A549 (cell line): Measurements from ENCODE around the gene PLCB4. TPM values are rescaled to one million over a fixed set of nuclear protein-coding genes. Genes with fewer than 3 reads are reported as not detected.
A peak's percentile ranks its signal among the peaks of the same experiment; 100 is the strongest.

Source experiments
- ATAC-seq, 2 experiments: fragments of 200-7000 bp in 1 of 2; fragments of >200 bp in 1 of 2; cut with Nextera tagmentation in 1 of 2; cut with Tn5 transposase in 1 of 2; 3 replicates each; pipeline versions ENCODE4 v1.8.0 to v1.9.1; 2018 to 2020; ENCODE audit warnings: mild to moderate bottlenecking in 1 of 2, moderate library complexity in 1 of 2
- CTCF ChIA-PET: fragments of 300-600 bp; sonication (Branson Sonifier 250); formaldehyde crosslinking; extraction: SDS; loops from one replicate; lab custom pipeline; 2021; ENCODE audit warnings: antibody characterized with exemption, inconsistent platforms; lab: Yijun Ruan, JAX
- POLR2A ChIA-PET: fragments of 350-600 bp; formaldehyde crosslinking; extraction: SDS; loops from one replicate; lab custom pipeline; 2021; ENCODE audit warnings: antibody characterized with exemption, inconsistent platforms; lab: Yijun Ruan, JAX
- DNase-seq, 2 experiments: peaks; one replicate each; pipeline versions ENCODE4 v3.0.0 to v3.0.0-alpha.2; 2011 to 2016; ENCODE audit warnings: low read depth in 1 of 2, low spot score in 1 of 2
- FAIRE-seq: peaks from 2 replicates; lab custom pipeline; 2011; peaks lifted over from hg19 to GRCh38; lab: Jason Lieb, UNC
- H3K27ac ChIP-seq, 2 experiments: fragments of >200 bp; sonication (Bioruptor Twin); formaldehyde crosslinking; 3 replicates each; pipeline ENCODE4 v1.5.1; 2016 to 2017
- H3K4me1 ChIP-seq: fragments of >200 bp; sonication (Bioruptor Twin); formaldehyde crosslinking; 3 replicates; pipeline ENCODE4 v1.6.1; 2016
- H3K4me2 ChIP-seq: fragments of >200 bp; sonication (Bioruptor Twin); formaldehyde crosslinking; 3 replicates; pipeline ENCODE4 v1.6.1; 2016
- H3K4me3 ChIP-seq: fragments of >200 bp; sonication (Bioruptor Twin); formaldehyde crosslinking; 3 replicates; pipeline ENCODE4 v1.5.1; 2016
- H3K9me3 ChIP-seq: fragments of >200 bp; sonication (Bioruptor Twin); formaldehyde crosslinking; 3 replicates; pipeline ENCODE4 v1.6.1; 2016
- BHLHE40 ChIP-seq: IDR thresholded peaks from 2 replicates; pipeline ENCODE4 v1.6.1; 2012; ENCODE audit warnings: low read depth, low read length, inconsistent platforms
- CBX8 ChIP-seq: fragments of 200-600 bp; sonication (generic); IDR thresholded peaks from 2 replicates; pipeline ENCODE4 v1.6.1; 2016
- CHD2 ChIP-seq: fragments of 150-350 bp; IDR thresholded peaks from 2 replicates; pipeline ENCODE4 v1.6.1; 2014; ENCODE audit warnings: low read length; ENCODE audit not compliant: partially characterized antibody
- EHMT2 ChIP-seq: fragments of 200-600 bp; sonication (generic); IDR thresholded peaks from 2 replicates; pipeline ENCODE4 v1.6.1; 2016; ENCODE audit warnings: antibody characterized with exemption, low read depth, mild to moderate bottlenecking, moderate library complexity
- HDAC2 ChIP-seq: fragments of 200-600 bp; sonication (generic); IDR thresholded peaks from 2 replicates; pipeline ENCODE4 v1.6.1; 2016
- HEYL ChIP-seq: fragments of 250-450 bp; sonication (Bioruptor Pico); IDR thresholded peaks from 2 replicates; pipeline ENCODE4 v1.8.0; 2021; ENCODE audit warnings: mild to moderate bottlenecking, moderate library complexity
- PHF8 ChIP-seq: fragments of 200-600 bp; sonication (generic); IDR thresholded peaks from 2 replicates; pipeline ENCODE4 v1.6.1; 2016; ENCODE audit warnings: low read depth, mild to moderate bottlenecking, antibody characterized with exemption, moderate library complexity, borderline replicate concordance
- POLR2AphosphoS2 ChIP-seq: conservative IDR thresholded peaks from 2 replicates; pipeline ENCODE4 v1.6.1; 2012; ENCODE audit warnings: low read length, improper control_type of control experiment, inconsistent platforms
- RAD21 ChIP-seq, 2 experiments: fragments of >200 bp in 1 of 2; sonication (Bioruptor Twin) in 1 of 2; formaldehyde crosslinking in 1 of 2; IDR thresholded peaks in 1 of 2; conservative IDR thresholded peaks in 1 of 2; 2 replicates in 1 of 2; 3 replicates in 1 of 2; pipeline ENCODE4 v1.6.1; 2012 to 2018; ENCODE audit warnings: inconsistent platforms in 1 of 2
- RARB ChIP-seq: fragments of 250-450 bp; sonication (Bioruptor Pico); IDR thresholded peaks from 2 replicates; pipeline ENCODE4 v1.8.0; 2021; ENCODE audit warnings: mild to moderate bottlenecking, moderate library complexity
- RNF2 ChIP-seq: fragments of 200-600 bp; sonication (generic); IDR thresholded peaks from 2 replicates; pipeline ENCODE4 v1.6.1; 2016; ENCODE audit warnings: low read depth, mild to moderate bottlenecking, antibody characterized with exemption, moderate library complexity, borderline replicate concordance
- SMC3 ChIP-seq: fragments of >200 bp; sonication (Bioruptor Twin); formaldehyde crosslinking; IDR thresholded peaks from 3 replicates; pipeline ENCODE4 v1.6.1; 2018; ENCODE audit warnings: inconsistent platforms
- TP53 ChIP-seq: fragments of 250-450 bp; sonication (Bioruptor Pico); IDR thresholded peaks from 2 replicates; pipeline ENCODE4 v1.5.0; 2021; ENCODE audit warnings: mild to moderate bottlenecking, moderate library complexity
- ZC3H11A ChIP-seq: fragments of 450-650 bp; IDR thresholded peaks from 2 replicates; pipeline ENCODE4 v1.6.1; 2014; ENCODE audit warnings: antibody characterized with exemption, mild to moderate bottlenecking
- WGBS: methylation state at CpG from one replicate; pipeline ENCODE4 v1.1.6; 2017; ENCODE audit errors: missing lambda C conversion rate; 5-methylcytosine and 5-hydroxymethylcytosine counted together
- polyA plus RNA-seq, 4 experiments: library from polyadenylated mRNA; depleted of rRNA in 3 of 4; stranded (reverse); fragments of >200 nt; fragmentation: RNase III in 1 of 4; extraction: RNeasy Plus Mini Kit Qiagen cat#74134 plus additional on column Dnase treatment in 1 of 4; gene quantifications; 2 replicates in 3 of 4; 3 replicates in 1 of 4; pipeline ENCODE4 v1.2.3, GENCODE V29; 2011 to 2017
- TF ChIP-seq, protein P1 (sequence below): fragments of 450-650 bp; IDR thresholded peaks from 2 replicates; pipeline ENCODE4 v1.6.1; 2014; ENCODE audit warnings: antibody characterized with exemption
- TF ChIP-seq, protein P2 (sequence below): fragments of >200 bp; sonication (Bioruptor Twin); formaldehyde crosslinking; IDR thresholded peaks from 2 replicates; pipeline ENCODE4 v1.6.1; 2016
- TF ChIP-seq, protein P3 (sequence below): fragments of >200 bp; sonication (Bioruptor Twin); formaldehyde crosslinking; IDR thresholded peaks from 3 replicates; pipeline ENCODE4 v1.5.1; 2016

The PLCB4 gene
- polyA plus RNA-seq, 2 of the 4 experiments (the other 2 are of a cell fraction) = 17.1 to 32.1 TPM

DNA sequence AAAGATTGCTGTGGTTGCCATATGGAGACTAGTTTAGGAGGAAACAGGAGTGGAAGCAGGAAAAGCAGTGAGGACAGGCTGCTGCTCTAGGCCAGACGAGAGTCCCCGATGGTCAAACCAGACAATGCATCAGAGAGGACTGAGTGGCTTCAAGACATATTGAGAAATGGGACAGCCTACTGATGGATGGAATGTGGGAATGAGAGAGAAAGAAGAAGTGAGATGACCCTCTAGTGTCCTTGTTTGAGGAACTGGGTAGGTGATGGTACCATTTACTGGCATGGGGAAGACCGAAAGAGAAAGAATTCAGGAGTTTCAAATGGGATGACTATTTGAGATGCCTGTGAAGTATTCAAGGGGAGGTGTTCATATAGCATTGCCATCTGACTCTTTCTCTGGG is 333.7 kb downstream of the PLCB4 start (continued):
- TF ChIP-seq, protein P1, sequence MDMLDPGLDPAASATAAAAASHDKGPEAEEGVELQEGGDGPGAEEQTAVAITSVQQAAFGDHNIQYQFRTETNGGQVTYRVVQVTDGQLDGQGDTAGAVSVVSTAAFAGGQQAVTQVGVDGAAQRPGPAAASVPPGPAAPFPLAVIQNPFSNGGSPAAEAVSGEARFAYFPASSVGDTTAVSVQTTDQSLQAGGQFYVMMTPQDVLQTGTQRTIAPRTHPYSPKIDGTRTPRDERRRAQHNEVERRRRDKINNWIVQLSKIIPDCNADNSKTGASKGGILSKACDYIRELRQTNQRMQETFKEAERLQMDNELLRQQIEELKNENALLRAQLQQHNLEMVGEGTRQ = no peak
- no peak for TF ChIP-seq BHLHE40
- TF ChIP-seq, protein P2, sequence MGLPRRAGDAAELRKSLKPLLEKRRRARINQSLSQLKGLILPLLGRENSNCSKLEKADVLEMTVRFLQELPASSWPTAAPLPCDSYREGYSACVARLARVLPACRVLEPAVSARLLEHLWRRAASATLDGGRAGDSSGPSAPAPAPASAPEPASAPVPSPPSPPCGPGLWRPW = no peak

DNA sequence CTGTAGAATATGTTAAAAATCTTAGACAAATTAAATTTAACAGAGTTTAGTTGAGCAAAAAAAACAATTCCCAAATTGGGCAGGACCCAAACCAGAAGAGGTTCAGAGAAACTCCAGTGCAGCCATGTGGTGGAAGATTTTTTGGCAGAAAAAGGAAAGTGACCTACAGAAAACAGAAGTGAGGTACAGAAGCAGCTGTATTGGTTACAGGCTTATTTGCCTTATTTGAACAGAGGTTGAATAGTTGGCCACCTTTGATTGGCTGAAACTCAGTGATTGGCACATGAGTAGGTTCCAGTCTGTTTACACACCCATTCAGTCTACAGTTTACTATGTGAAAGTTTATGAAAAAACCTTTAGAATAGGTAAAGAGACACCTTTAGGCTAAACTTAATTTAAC is 334.6 kb downstream of the PLCB4 start:
- no peak overlapping the region for H3K4me2 ChIP-seq
- ChIA-PET POLR2A (no interaction called here), CTCF (interaction anchor here (1.2 kb wide), 1 partner anchor 10 kb away, joined by 4 read pairs; no protein-coding TSS in a partner anchor)
- no peak for ATAC-seq
- no peak for FAIRE-seq
- H3K4me1 ChIP-seq = no peaks in the 10 kb centered on the region; the same call in 1 of the 3 replicates
- TF ChIP-seq RNF2 (no peak), CHD2 (no peak), RARB (CRISPR knock-in tag) (no peak), ZC3H11A (no peak), PHF8 (no peak), EHMT2 (no peak), CBX8 (no peak), HEYL (no peak), TP53 (no peak)
- TF ChIP-seq, protein P2 = no peak
- no peaks in the 10 kb centered on the region for H3K9me3 ChIP-seq
- DNase-seq = no peak
- no peak overlapping the region for H3K4me3 ChIP-seq
- H3K27ac ChIP-seq = no peak overlapping the region

DNA sequence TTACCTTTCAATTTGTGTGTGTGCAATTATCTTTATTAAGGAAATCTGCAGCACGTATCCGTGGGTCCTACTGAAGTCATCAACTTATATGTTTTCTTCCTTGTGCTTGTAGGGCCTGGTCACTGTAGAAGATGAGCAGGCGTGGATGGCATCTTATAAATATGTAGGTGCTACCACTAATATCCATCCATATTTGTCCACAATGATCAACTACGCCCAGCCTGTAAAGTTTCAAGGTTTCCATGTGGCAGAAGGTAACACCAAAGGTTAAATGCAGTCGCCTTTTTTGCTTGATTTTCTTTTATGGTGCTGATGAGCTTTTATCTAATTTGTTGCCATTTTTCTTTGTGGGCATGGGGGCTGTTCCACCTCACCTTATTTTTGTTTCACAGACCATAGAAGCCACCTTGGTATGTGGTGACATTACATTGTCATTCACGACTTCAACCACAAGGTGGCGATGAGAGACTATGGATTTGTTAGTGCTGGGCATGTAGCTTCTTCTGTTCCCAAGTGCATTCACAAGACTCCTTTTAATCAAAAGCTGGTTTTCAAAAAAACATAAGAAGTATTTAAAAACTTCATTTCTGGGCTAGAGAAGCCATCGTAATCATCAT is 339.0 kb downstream of the PLCB4 start:
- ATAC-seq = peak; percentile 94 to 97
- Histone ChIP-seq H3K4me3 (no peak overlapping the region), H3K27ac (no peak overlapping the region), H3K9me3 (no peaks in the 10 kb centered on the region), H3K4me2 (no peak overlapping the region), H3K4me1 (peaks cover 16% of the 10 kb centered on the region; the same call in 2 of the 3 replicates)
- POLR2A ChIA-PET = interaction anchor here (1.5 kb wide), 1 partner anchor 202 kb away, joined by 16 read pairs; no protein-coding TSS in a partner anchor
- DNase-seq = peak; percentile 71 to 77
- FAIRE-seq = peak; percentile 99
- WGBS = 38% methylated on average over 8 of the region's 8 CpGs
- CTCF ChIA-PET = interaction anchor here (0.6 to 11.9 kb wide), 98 partner anchors 11 to 1860 kb away, joined by 3 to 385 read pairs (median 4); no protein-coding TSS in a partner anchor
- TF ChIP-seq, protein P3, sequence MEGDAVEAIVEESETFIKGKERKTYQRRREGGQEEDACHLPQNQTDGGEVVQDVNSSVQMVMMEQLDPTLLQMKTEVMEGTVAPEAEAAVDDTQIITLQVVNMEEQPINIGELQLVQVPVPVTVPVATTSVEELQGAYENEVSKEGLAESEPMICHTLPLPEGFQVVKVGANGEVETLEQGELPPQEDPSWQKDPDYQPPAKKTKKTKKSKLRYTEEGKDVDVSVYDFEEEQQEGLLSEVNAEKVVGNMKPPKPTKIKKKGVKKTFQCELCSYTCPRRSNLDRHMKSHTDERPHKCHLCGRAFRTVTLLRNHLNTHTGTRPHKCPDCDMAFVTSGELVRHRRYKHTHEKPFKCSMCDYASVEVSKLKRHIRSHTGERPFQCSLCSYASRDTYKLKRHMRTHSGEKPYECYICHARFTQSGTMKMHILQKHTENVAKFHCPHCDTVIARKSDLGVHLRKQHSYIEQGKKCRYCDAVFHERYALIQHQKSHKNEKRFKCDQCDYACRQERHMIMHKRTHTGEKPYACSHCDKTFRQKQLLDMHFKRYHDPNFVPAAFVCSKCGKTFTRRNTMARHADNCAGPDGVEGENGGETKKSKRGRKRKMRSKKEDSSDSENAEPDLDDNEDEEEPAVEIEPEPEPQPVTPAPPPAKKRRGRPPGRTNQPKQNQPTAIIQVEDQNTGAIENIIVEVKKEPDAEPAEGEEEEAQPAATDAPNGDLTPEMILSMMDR = peak; percentile 97
- peak; percentile 95 to 97 for TF ChIP-seq RAD21 (conservative IDR thresholded peaks at IDR 0.05 in 1 of 2, IDR thresholded peaks at IDR 0.05 in 1 of 2)
- no peak for TF ChIP-seq HDAC2
- no peak for TF ChIP-seq POLR2AphosphoS2
- TF ChIP-seq SMC3 = peak; percentile 94
